ENCODE measurements around the gene UGT2A2.
"Not testable (repeated sequence)": the region's sequence is repeated elsewhere in the genome, so short reads cannot be mapped to it uniquely, and the experiment has no call there.

Gene UGT2A2

GRCh38 chr4:69639542-69639941 lies at the start of gene UGT2A2:
Gene UGT2A2 (minus strand): TSS chr4:69639642. CDS start chr4:69639640, 2 bp downstream.
- DNase-seq (ENCODE audit: low read depth in 1 of 2, low spot score in 1 of 2), result no peak

- no peak for DNase-seq (ENCODE audit: low read depth in 1 of 2, low spot score in 1 of 2)
Measured at GRCh38 chr4:69684804-69685203, 45.4 kb upstream of the UGT2A2 start.

GRCh38 chr4:69668680-69669079 lies 29.2 kb upstream of the UGT2A2 start:
- no peak for DNase-seq (ENCODE audit: low read depth in 1 of 2, low spot score in 1 of 2)

GRCh38 chr4:69664009-69664408 lies 24.6 kb upstream of the UGT2A2 start:
- not testable (repeated sequence) for DNase-seq (ENCODE audit: low read depth in 1 of 2, low spot score in 1 of 2)

- DNase-seq (ENCODE audit: low read depth in 1 of 2, low spot score in 1 of 2), result not testable (repeated sequence)
Measured at GRCh38 chr4:69661130-69661803, 21.8 kb upstream of the UGT2A2 start.

- no peak for DNase-seq (ENCODE audit: low read depth in 1 of 2, low spot score in 1 of 2)
Measured at GRCh38 chr4:69658133-69658532, 18.7 kb upstream of the UGT2A2 start.

GRCh38 chr4:69656653-69657158 lies 17.3 kb upstream of the UGT2A2 start:
- no peak for DNase-seq (ENCODE audit: low read depth in 1 of 2, low spot score in 1 of 2)

GRCh38 chr4:69653147-69653546 lies 13.7 kb upstream of the UGT2A2 start, which contains the start of gene UGT2A1:
Gene UGT2A1 (minus strand): TSS chr4:69653247. CDS start chr4:69647644, 5,603 bp downstream.
- DNase-seq (ENCODE audit: low read depth in 1 of 2, low spot score in 1 of 2), result no peak

GRCh38 chr4:69650872-69651271 lies 11.4 kb upstream of the UGT2A2 start:
- no peak for DNase-seq (ENCODE audit: low read depth in 1 of 2, low spot score in 1 of 2)

- DNase-seq (ENCODE audit: low read depth in 1 of 2, low spot score in 1 of 2), result no peak
Measured at GRCh38 chr4:69649629-69650028, 10.2 kb upstream of the UGT2A2 start.

- DNase-seq (ENCODE audit: low read depth in 1 of 2, low spot score in 1 of 2), result no peak
Measured at GRCh38 chr4:69649207-69649606, 9.8 kb upstream of the UGT2A2 start.

- no peak for DNase-seq (ENCODE audit: low read depth in 1 of 2, low spot score in 1 of 2)
Measured at GRCh38 chr4:69642961-69643360, 3.5 kb upstream of the UGT2A2 start.

- no peak for DNase-seq (ENCODE audit: low read depth in 1 of 2, low spot score in 1 of 2)
Measured at GRCh38 chr4:69640289-69640688, 847 bp upstream of the UGT2A2 start.

- no peak for DNase-seq (ENCODE audit: low read depth in 1 of 2, low spot score in 1 of 2)
Measured at GRCh38 chr4:69617083-69617694, 22.3 kb downstream of the UGT2A2 start.

GRCh38 chr4:69610484-69610883 lies 29.0 kb downstream of the UGT2A2 start:
- DNase-seq (ENCODE audit: low read depth in 1 of 2, low spot score in 1 of 2), result no peak

GRCh38 chr4:69601065-69601464 lies 38.4 kb downstream of the UGT2A2 start:
- no peak for DNase-seq (ENCODE audit: low read depth in 1 of 2, low spot score in 1 of 2)

GRCh38 chr4:69600013-69600412 lies 39.4 kb downstream of the UGT2A2 start:
- no peak for DNase-seq (ENCODE audit: low read depth in 1 of 2, low spot score in 1 of 2)

GRCh38 chr4:69594382-69594781 lies 45.1 kb downstream of the UGT2A2 start:
- no peak for DNase-seq (ENCODE audit: low read depth in 1 of 2, low spot score in 1 of 2)

- DNase-seq (ENCODE audit: low read depth in 1 of 2, low spot score in 1 of 2), result no peak
Measured at GRCh38 chr4:69591364-69591763, 48.1 kb downstream of the UGT2A2 start.

- DNase-seq (ENCODE audit: low read depth in 1 of 2, low spot score in 1 of 2), result no peak
Measured at GRCh38 chr4:69589884-69590283, 49.6 kb downstream of the UGT2A2 start.

GRCh38 chr4:69584135-69584534 lies 55.3 kb downstream of the UGT2A2 start:
- no peak for DNase-seq (ENCODE audit: low read depth in 1 of 2, low spot score in 1 of 2)

- no peak for DNase-seq (ENCODE audit: low read depth in 1 of 2, low spot score in 1 of 2)
Measured at GRCh38 chr4:69583543-69583942, 55.9 kb downstream of the UGT2A2 start.

- no peak for DNase-seq (ENCODE audit: low read depth in 1 of 2, low spot score in 1 of 2)
Measured at GRCh38 chr4:69577245-69577644, 62.2 kb downstream of the UGT2A2 start.
